Measurements from ENCODE around the gene DDX52.
"Not testable (repeated sequence)": the region's sequence is repeated elsewhere in the genome, so short reads cannot be mapped to it uniquely, and the experiment has no call there.

DDX52 gene

GRCh38 chr17:37643118-37643766, at the start of gene DDX52:
TSS of gene DDX52 (minus strand) at chr17:37643446. CDS start at chr17:37643420, 26 bp downstream.
- DNase-seq: peak; percentile 94

GRCh38 chr17:37691807-37692206, 48.6 kb upstream of the DDX52 start:
- DNase-seq: no peak

- DNase-seq: no peak
These were observed 46.1 kb upstream of the DDX52 start for GRCh38 chr17:37689317-37689716.

- no peak for DNase-seq
These were observed 40.3 kb upstream of the DDX52 start for GRCh38 chr17:37683454-37683984.

GRCh38 chr17:37682007-37682406, 38.8 kb upstream of the DDX52 start:
- DNase-seq: no peak

- DNase-seq: not testable (repeated sequence)
These were observed 36.7 kb upstream of the DDX52 start for GRCh38 chr17:37679995-37680394.

GRCh38 chr17:37678036-37678435, 34.8 kb upstream of the DDX52 start:
- no peak for DNase-seq

GRCh38 chr17:37677021-37677420, 33.8 kb upstream of the DDX52 start:
- DNase-seq: no peak

- no peak for DNase-seq
These were observed 33.1 kb upstream of the DDX52 start for GRCh38 chr17:37676115-37676925.

GRCh38 chr17:37674511-37674910, 31.3 kb upstream of the DDX52 start:
- DNase-seq: no peak

- DNase-seq: no peak
These were observed 30.1 kb upstream of the DDX52 start for GRCh38 chr17:37673386-37673785.

- no peak for DNase-seq
These were observed 29.4 kb upstream of the DDX52 start for GRCh38 chr17:37672548-37673078.

- no peak for DNase-seq
These were observed 28.7 kb upstream of the DDX52 start for GRCh38 chr17:37671824-37672547.

- DNase-seq: no peak
These were observed 28.0 kb upstream of the DDX52 start for GRCh38 chr17:37671028-37671823.

- no peak for DNase-seq
These were observed 23.8 kb upstream of the DDX52 start for GRCh38 chr17:37667039-37667438.

- no peak for DNase-seq
These were observed 21.0 kb upstream of the DDX52 start for GRCh38 chr17:37664214-37664613.

- DNase-seq: no peak
These were observed 19.1 kb upstream of the DDX52 start for GRCh38 chr17:37662353-37662752.

GRCh38 chr17:37661400-37662014, 18.3 kb upstream of the DDX52 start:
- DNase-seq: no peak

GRCh38 chr17:37659925-37660324, 16.7 kb upstream of the DDX52 start:
- no peak for DNase-seq

GRCh38 chr17:37657202-37657601, 14.0 kb upstream of the DDX52 start:
- no peak for DNase-seq

- no peak for DNase-seq
These were observed 8.6 kb upstream of the DDX52 start for GRCh38 chr17:37651849-37652248.
